GM23248 (cell line): Measurements from ENCODE around the gene SEMA3B. TPM values are rescaled to one million over a fixed set of nuclear protein-coding genes. Genes with fewer than 3 reads are reported as not detected.

ENCODE experiments used
- DNase-seq: peaks from one replicate; pipeline ENCODE4 v3.0.0-alpha.2; 2015
- H2AFZ ChIP-seq: fragments of 200-600 bp; sonication (generic); 2 replicates; pipeline ENCODE4 v1.6.1; 2016; ENCODE audit warnings: antibody characterized with exemption
- H3F3A ChIP-seq: fragments of 200-600 bp; sonication (generic); 2 replicates; pipeline ENCODE4 v1.6.1; 2016; ENCODE audit warnings: mild to moderate bottlenecking, antibody characterized with exemption, mixed run types; ENCODE audit not compliant: insufficient read depth
- H3K27ac ChIP-seq: fragments of 200-600 bp; sonication (generic); 2 replicates; pipeline ENCODE4 v1.5.1; 2016; ENCODE audit warnings: mild to moderate bottlenecking
- H3K27me3 ChIP-seq: fragments of 200-600 bp; sonication (generic); replicated peaks from 2 replicates; pipeline ENCODE4 v1.6.1; 2016; ENCODE audit warnings: mild to moderate bottlenecking; ENCODE audit not compliant: insufficient read depth
- H3K36me3 ChIP-seq: fragments of 200-600 bp; sonication (generic); 2 replicates; pipeline ENCODE4 v1.6.1; 2016; ENCODE audit warnings: low read depth, mild to moderate bottlenecking
- H3K4me1 ChIP-seq: fragments of 200-600 bp; sonication (generic); 2 replicates; pipeline ENCODE4 v1.6.1; 2016; ENCODE audit warnings: mild to moderate bottlenecking; ENCODE audit not compliant: insufficient read depth
- H3K4me2 ChIP-seq: fragments of 200-600 bp; sonication (generic); one replicate; pipeline ENCODE4 v1.6.1; 2016; ENCODE audit warnings: mild to moderate bottlenecking; ENCODE audit not compliant: unreplicated experiment
- H3K4me3 ChIP-seq: fragments of 200-600 bp; sonication (generic); 2 replicates; pipeline ENCODE4 v1.5.1; 2016; ENCODE audit warnings: mild to moderate bottlenecking
- H3K79me2 ChIP-seq: fragments of 200-600 bp; sonication (generic); 2 replicates; pipeline ENCODE4 v1.6.1; 2016; ENCODE audit warnings: mild to moderate bottlenecking; ENCODE audit not compliant: insufficient read depth
- H3K9ac ChIP-seq: fragments of 200-600 bp; sonication (generic); 2 replicates; pipeline ENCODE4 v1.6.1; 2016; ENCODE audit warnings: mild to moderate bottlenecking
- H3K9me2 ChIP-seq: fragments of 200-600 bp; sonication (generic); 2 replicates; pipeline ENCODE4 v1.6.1; 2016; ENCODE audit warnings: mixed run types, mild to moderate bottlenecking, moderate library complexity; ENCODE audit not compliant: insufficient read depth
- H3K9me3 ChIP-seq: fragments of 200-600 bp; sonication (generic); one replicate; pipeline ENCODE4 v1.6.1; 2017; ENCODE audit warnings: low read depth
- H4K20me1 ChIP-seq: fragments of 200-600 bp; sonication (generic); 2 replicates; pipeline ENCODE4 v1.6.0; 2016; ENCODE audit not compliant: insufficient read depth
- EZH2 ChIP-seq: fragments of 200-600 bp; sonication (generic); IDR thresholded peaks from 2 replicates; pipeline ENCODE4 v1.6.1; 2018; ENCODE audit warnings: antibody characterized with exemption, mild to moderate bottlenecking; ENCODE audit not compliant: insufficient read depth, poor library complexity, severe bottlenecking
- EZH2phosphoT487 ChIP-seq: fragments of 200-600 bp; sonication (generic); IDR thresholded peaks from 2 replicates; pipeline ENCODE4 v1.6.1; 2018; ENCODE audit warnings: antibody characterized with exemption, moderate library complexity, mild to moderate bottlenecking, low read depth; ENCODE audit not compliant: insufficient read depth
- WGBS, 2 experiments: methylation state at CpG; one replicate each; pipeline ENCODE4 v1.1.6; 2015 to 2017; ENCODE audit warnings: low lambda C conversion rate in 2 of 2, low coverage in 1 of 2; ENCODE audit errors: missing lambda C conversion rate in 2 of 2; 5-methylcytosine and 5-hydroxymethylcytosine counted together
- in situ Hi-C: fragments of 300-500 bp; cut with MboI; formaldehyde crosslinking; loops from 2 replicates; pipeline ENCODE4 v1.15.0; 2020
- polyA plus RNA-seq: library from polyadenylated mRNA; unstranded; fragments of >200 nt; fragmentation: Nextera tagmentation; extraction: Ambion mirVana; gene quantifications from 2 replicates; pipeline ENCODE4 v1.2.1, GENCODE V29; 2016
- total RNA-seq: library from RNA; depleted of rRNA; stranded (reverse); fragments of >200 nt; shearing (Covaris generic); gene quantifications from 2 replicates; pipeline ENCODE4 v1.2.3, GENCODE V29; 2014

SEMA3B gene
- total and polyA plus RNA-seq, 2 experiments from 2014 or later, result 7.6 to 8.8 TPM

DNA sequence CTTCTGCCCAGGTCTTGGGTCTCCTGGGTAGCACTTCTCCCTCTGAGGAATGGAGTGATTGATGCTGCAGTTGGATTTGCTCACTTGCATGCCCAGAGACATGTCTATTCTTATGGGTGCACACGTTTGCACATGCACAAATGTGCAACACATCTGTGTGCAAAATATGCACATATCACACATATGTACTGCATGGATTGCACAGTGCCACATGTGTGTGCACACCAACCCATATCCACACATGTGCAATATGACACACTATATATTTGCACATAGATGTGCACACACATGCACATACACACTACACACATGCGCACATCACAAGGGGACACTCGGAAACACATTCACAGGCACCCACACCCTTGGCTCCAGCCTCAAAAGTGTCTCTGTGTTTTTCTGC lies 671 bp upstream of the SEMA3B start:
- Histone ChIP-seq H3K4me1 (peaks cover 43% of the 10 kb centered on the region), H3K27me3 (no peaks in the 10 kb centered on the region), H3K9ac (0 out of 2 replicates have a peak overlapping the region, but pooled peaks have one; percentile 36), H3K4me2 (no peak overlapping the region), H2AFZ (no peak overlapping the region), H3K27ac (peak overlapping the region; percentile 35; the same call in 1 of the 2 replicates), H4K20me1 (no peaks in the 10 kb centered on the region), H3K36me3 (no peaks in the 10 kb centered on the region), H3F3A (peaks cover 13% of the 10 kb centered on the region; the same call in 1 of the 2 replicates), H3K9me3 (no peaks in the 10 kb centered on the region), H3K9me2 (no peaks in the 10 kb centered on the region), H3K79me2 (no peaks in the 10 kb centered on the region), H3K4me3 (no peak overlapping the region)
- in situ Hi-C loops, result no loop called here
- TF ChIP-seq EZH2phosphoT487 (no peak), EZH2 (no peak)
- WGBS, 2 experiments, result 19 to 25% methylated on average over 3 of the region's 3 CpGs
- no peak for DNase-seq

DNA sequence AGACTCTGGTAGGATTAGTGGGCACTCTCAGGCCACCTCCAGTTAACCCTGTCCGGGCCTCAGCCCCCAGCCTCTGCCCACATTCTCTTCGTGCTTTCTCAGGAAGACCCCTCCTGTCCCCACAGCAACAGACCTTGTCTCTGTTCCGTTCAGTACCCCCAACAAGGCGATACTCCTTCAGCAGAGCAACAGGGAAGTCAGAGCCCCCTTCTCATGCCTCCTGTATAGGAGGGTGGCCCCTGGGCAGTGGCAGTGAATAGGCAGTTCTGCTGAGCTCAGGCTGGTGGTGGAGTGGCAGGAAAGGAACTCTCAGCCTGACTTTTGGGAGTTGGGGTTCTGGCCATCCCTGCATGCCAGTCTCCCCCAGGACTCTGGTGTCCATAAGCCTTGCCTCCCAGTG lies 513 bp downstream of the SEMA3B start:
- Histone ChIP-seq H3K4me3 (peak overlapping the region; percentile 43; the same call in 1 of the 2 replicates), H3K79me2 (no peaks in the 10 kb centered on the region), H4K20me1 (no peaks in the 10 kb centered on the region), H3K27me3 (no peaks in the 10 kb centered on the region), H3K4me2 (peak overlapping the region; percentile 58), H3K9me2 (no peaks in the 10 kb centered on the region), H3K27ac (no peak overlapping the region; the same call in 1 of the 2 replicates), H3K4me1 (peaks cover 36% of the 10 kb centered on the region), H3K36me3 (no peaks in the 10 kb centered on the region), H3F3A (peaks cover 13% of the 10 kb centered on the region; the same call in 1 of the 2 replicates), H2AFZ (no peak overlapping the region), H3K9me3 (no peaks in the 10 kb centered on the region), H3K9ac (peak overlapping the region; percentile 36; the same call in 1 of the 2 replicates)
- 44 to 51% methylated on average over 4 of the region's 4 CpGs for WGBS, 2 experiments
- in situ Hi-C loops, result no loop called here
- DNase-seq, result no peak
- TF ChIP-seq EZH2phosphoT487 (no peak), EZH2 (no peak)

GRCh38 chr3:50269977-50270413 lies 1.0 kb downstream of the SEMA3B start:
- no peak overlapping the region for H3K4me3 ChIP-seq

GRCh38 chr3:50270422-50271224 lies 1.7 kb downstream of the SEMA3B start:
- H3F3A ChIP-seq, result peaks cover 13% of the 10 kb centered on the region; the same call in 1 of the 2 replicates
- H3K4me1 ChIP-seq, result peaks cover 28% of the 10 kb centered on the region
- 65 to 68% methylated on average over 19 of the region's 19 CpGs for WGBS, 2 experiments
- H3K4me3 ChIP-seq, result no peak overlapping the region
- no peaks in the 10 kb centered on the region for H3K79me2 ChIP-seq
- no peaks in the 10 kb centered on the region for H4K20me1 ChIP-seq
- H3K36me3 ChIP-seq, result no peaks in the 10 kb centered on the region
- no peaks in the 10 kb centered on the region for H3K9me2 ChIP-seq
- in situ Hi-C loops, result loop anchor here (5.0 kb wide), 1 partner anchor 73 kb away; no protein-coding TSS in a partner anchor
- no peak for TF ChIP-seq EZH2phosphoT487
- H3K9me3 ChIP-seq, result no peaks in the 10 kb centered on the region
- no peak overlapping the region for H2AFZ ChIP-seq
- peak overlapping the region; percentile 58 for H3K4me2 ChIP-seq
- DNase-seq, result peak; percentile 39
- H3K27me3 ChIP-seq, result no peaks in the 10 kb centered on the region
- H3K27ac ChIP-seq, result no peak overlapping the region
- H3K9ac ChIP-seq, result peak overlapping the region; percentile 43; the same call in 1 of the 2 replicates

More at GRCh38 chr3:50269977-50270413, 1.0 kb downstream of the SEMA3B start:
- Histone ChIP-seq H3K4me1 (peaks cover 31% of the 10 kb centered on the region), H3K9me2 (no peaks in the 10 kb centered on the region), H3K27me3 (no peaks in the 10 kb centered on the region), H3K79me2 (no peaks in the 10 kb centered on the region), H3K36me3 (no peaks in the 10 kb centered on the region), H3F3A (peaks cover 13% of the 10 kb centered on the region; the same call in 1 of the 2 replicates), H3K9ac (peak overlapping the region; percentile 43; the same call in 1 of the 2 replicates), H2AFZ (no peak overlapping the region), H3K27ac (no peak overlapping the region), H4K20me1 (no peaks in the 10 kb centered on the region), H3K4me2 (peak overlapping the region; percentile 58), H3K9me3 (no peaks in the 10 kb centered on the region)
- TF ChIP-seq EZH2phosphoT487, result no peak
- TF ChIP-seq EZH2, result no peak
- peak; percentile 90 for DNase-seq
- WGBS, 2 experiments, result 60 to 65% methylated on average over 8 of the region's 8 CpGs
- in situ Hi-C loops, result loop anchor here (5.0 kb wide), 1 partner anchor 73 kb away; no protein-coding TSS in a partner anchor
